PC-9 (cell line): ENCODE measurements around the gene BANP. TPM values are rescaled to one million over a fixed set of nuclear protein-coding genes. Genes with fewer than 3 reads are reported as not detected.

Experiments
- BruUV-seq: library from RNA; stranded (reverse); fragments of 400-500 nt; replicated peaks from 2 replicates; lab custom pipeline; 2021; lab: Mats Ljungman, UMichigan
- CTCF ChIA-PET: fragments of 300-600 bp; sonication (Branson Sonifier 250); formaldehyde crosslinking; loops from one replicate; lab custom pipeline; 2022; ENCODE audit warnings: antibody characterized with exemption; lab: Charles Lee
- POLR2A ChIA-PET: fragments of 300-600 bp; sonication (Branson Sonifier 250); formaldehyde crosslinking; loops from one replicate; lab custom pipeline; 2022; ENCODE audit warnings: antibody characterized with exemption; ENCODE audit not compliant: unreplicated experiment; lab: Charles Lee
- DNase-seq, 2 experiments: peaks; one replicate each; pipeline versions ENCODE4 v3.0.0 to v3.0.0-alpha.2; 2015 to 2022; ENCODE audit warnings: mixed read lengths in 1 of 2
- H2AFZ ChIP-seq: fragments of 200-600 bp; sonication (generic); 2 replicates; pipeline ENCODE4 v1.8.1; 2017; ENCODE audit warnings: antibody characterized with exemption
- H3F3A ChIP-seq: fragments of 200-600 bp; sonication (generic); 2 replicates; pipeline ENCODE4 v1.8.1; 2017; ENCODE audit warnings: antibody characterized with exemption, mild to moderate bottlenecking, low read depth; ENCODE audit not compliant: insufficient read depth
- H3K27ac ChIP-seq: fragments of 200-600 bp; sonication (generic); 2 replicates; pipeline ENCODE4 v1.6.1; 2016; ENCODE audit warnings: mixed run types
- H3K27me3 ChIP-seq: fragments of 200-600 bp; sonication (generic); 2 replicates; pipeline ENCODE4 v1.6.1; 2016; ENCODE audit warnings: low read depth, mixed run types; ENCODE audit not compliant: insufficient read depth
- H3K36me3 ChIP-seq: fragments of 200-600 bp; sonication (generic); 2 replicates; pipeline ENCODE4 v1.6.1; 2016; ENCODE audit warnings: low read depth, mixed run types
- H3K4me1 ChIP-seq: fragments of 200-600 bp; sonication (generic); replicated peaks from 2 replicates; pipeline ENCODE4 v1.6.1; 2016; ENCODE audit warnings: mixed run types; ENCODE audit not compliant: insufficient read depth
- H3K4me2 ChIP-seq: fragments of 200-600 bp; sonication (generic); 2 replicates; pipeline ENCODE4 v1.6.1; 2017; ENCODE audit warnings: mixed run types
- H3K4me3 ChIP-seq: fragments of 200-600 bp; sonication (generic); 2 replicates; pipeline ENCODE4 v1.6.1; 2016; ENCODE audit warnings: mixed run types
- H3K79me2 ChIP-seq: fragments of 200-600 bp; sonication (generic); 2 replicates; pipeline ENCODE4 v1.6.1; 2017; ENCODE audit warnings: low read depth, mixed run types
- H3K9me2 ChIP-seq: fragments of 200-600 bp; sonication (generic); 2 replicates; pipeline ENCODE4 v1.8.1; 2017; ENCODE audit warnings: mild to moderate bottlenecking; ENCODE audit not compliant: insufficient read depth
- H3K9me3 ChIP-seq: fragments of 200-600 bp; sonication (generic); 2 replicates; pipeline ENCODE4 v1.8.1; 2016; ENCODE audit warnings: low read depth; ENCODE audit not compliant: insufficient read depth
- H4K20me1 ChIP-seq: fragments of 200-600 bp; sonication (generic); 2 replicates; pipeline ENCODE4 v1.8.1; 2017; ENCODE audit not compliant: insufficient read depth
- EZH2 ChIP-seq: fragments of 200-600 bp; sonication (generic); IDR thresholded peaks from 2 replicates; pipeline ENCODE4 v1.8.0; 2017; ENCODE audit warnings: antibody characterized with exemption, low read depth
- intact Hi-C: fragments of 100-400 bp; cut with micrococcal nuclease; formaldehyde crosslinking; loops from one replicate; pipeline ENCODE4 v1.10.0; 2022; ENCODE audit not compliant: unreplicated experiment
- total RNA-seq: library from RNA; stranded (reverse); gene quantifications from 2 replicates; pipeline ENCODE4 v1.2.3, GENCODE V29; 2021
- TF ChIP-seq, protein P1 (sequence below): fragments of 200-600 bp; sonication (generic); conservative IDR thresholded peaks from 2 replicates; pipeline ENCODE4 v1.6.1; 2017; ENCODE audit warnings: mixed run types, antibody characterized with exemption, mild to moderate bottlenecking, moderate library complexity

The BANP gene
- total RNA-seq, 1 experiment from 2014 or later, result 73.2 TPM

DNA sequence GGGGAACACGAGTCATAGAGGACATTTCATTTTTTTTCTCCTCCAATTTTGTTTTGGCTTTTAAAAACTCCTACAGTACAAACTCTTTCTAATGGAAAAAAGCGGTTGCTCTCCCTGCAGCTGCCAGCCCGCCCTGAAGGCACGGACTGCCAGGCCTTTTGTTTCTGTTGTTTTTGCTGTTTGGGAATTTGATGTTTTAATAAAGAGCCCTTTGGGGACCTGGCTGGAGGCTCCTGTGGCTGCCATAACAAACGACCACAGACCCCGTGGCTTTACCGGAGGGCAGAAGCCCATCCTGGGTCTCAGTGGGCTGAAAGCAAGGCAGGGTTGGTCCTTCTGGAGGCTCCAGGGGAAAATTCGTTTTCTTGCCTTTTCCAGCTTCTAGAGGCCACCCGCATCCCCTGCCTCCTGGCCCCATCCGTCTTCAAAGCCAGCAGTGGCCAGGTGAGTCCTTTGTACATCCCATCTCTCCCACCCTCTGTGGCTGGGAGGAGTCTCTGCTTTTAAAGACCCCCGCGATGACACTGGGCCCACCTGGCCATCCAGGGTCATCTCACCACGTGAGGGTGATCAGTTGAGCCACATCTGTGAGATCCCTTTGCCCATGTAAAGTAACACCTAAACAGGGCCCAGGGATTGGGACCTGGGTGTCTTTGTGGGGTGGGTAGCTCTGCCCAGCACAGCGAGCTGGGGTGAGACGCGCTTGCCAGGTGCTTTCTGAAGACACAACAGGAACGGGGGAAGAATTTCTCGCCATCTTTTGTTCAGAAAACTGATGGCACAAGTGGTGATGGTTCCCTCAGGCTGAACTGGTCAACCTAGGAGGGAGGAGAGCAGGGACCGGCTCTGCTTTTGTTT is 113.9 kb downstream of the BANP start:
- intact Hi-C loops, result no loop called here
- no peaks in the 10 kb centered on the region for H3K79me2 ChIP-seq
- no peaks in the 10 kb centered on the region for H3K9me2 ChIP-seq
- BruUV-seq, result no TSS peak
- no peaks in the 10 kb centered on the region for H4K20me1 ChIP-seq
- no peaks in the 10 kb centered on the region for H3K4me1 ChIP-seq
- H3K27me3 ChIP-seq, result no peaks in the 10 kb centered on the region
- no peak overlapping the region for H3K4me2 ChIP-seq
- TF ChIP-seq, protein P1, sequence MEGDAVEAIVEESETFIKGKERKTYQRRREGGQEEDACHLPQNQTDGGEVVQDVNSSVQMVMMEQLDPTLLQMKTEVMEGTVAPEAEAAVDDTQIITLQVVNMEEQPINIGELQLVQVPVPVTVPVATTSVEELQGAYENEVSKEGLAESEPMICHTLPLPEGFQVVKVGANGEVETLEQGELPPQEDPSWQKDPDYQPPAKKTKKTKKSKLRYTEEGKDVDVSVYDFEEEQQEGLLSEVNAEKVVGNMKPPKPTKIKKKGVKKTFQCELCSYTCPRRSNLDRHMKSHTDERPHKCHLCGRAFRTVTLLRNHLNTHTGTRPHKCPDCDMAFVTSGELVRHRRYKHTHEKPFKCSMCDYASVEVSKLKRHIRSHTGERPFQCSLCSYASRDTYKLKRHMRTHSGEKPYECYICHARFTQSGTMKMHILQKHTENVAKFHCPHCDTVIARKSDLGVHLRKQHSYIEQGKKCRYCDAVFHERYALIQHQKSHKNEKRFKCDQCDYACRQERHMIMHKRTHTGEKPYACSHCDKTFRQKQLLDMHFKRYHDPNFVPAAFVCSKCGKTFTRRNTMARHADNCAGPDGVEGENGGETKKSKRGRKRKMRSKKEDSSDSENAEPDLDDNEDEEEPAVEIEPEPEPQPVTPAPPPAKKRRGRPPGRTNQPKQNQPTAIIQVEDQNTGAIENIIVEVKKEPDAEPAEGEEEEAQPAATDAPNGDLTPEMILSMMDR, result no peak
- no peak for TF ChIP-seq EZH2
- no peak overlapping the region for H3K27ac ChIP-seq
- DNase-seq, result no peak
- no peaks in the 10 kb centered on the region for H3K36me3 ChIP-seq
- POLR2A ChIA-PET, result no interaction called here
- no peak overlapping the region for H2AFZ ChIP-seq
- no peak overlapping the region for H3K4me3 ChIP-seq
- no peaks in the 10 kb centered on the region for H3F3A ChIP-seq
- CTCF ChIA-PET, result no interaction called here
- no peaks in the 10 kb centered on the region for H3K9me3 ChIP-seq

DNA sequence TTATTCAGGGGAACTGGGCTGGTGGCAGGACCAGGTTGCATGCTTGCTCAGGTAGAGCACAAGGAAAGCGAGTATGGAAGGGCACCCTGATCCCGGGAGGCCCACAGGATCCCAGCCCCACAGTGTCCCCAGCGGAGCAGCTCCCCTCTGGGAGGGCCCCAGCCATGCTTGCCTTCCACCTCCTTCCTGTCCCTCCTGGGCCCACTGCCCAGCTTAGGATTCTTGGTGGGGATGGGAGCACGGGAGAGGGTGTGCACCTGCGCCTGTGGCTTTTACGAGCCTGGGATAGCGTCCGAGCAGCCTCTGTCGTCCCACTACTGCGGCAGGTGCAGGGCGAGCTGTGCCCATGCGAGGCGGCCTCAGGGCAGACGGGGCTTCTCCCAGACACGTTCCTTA is 114.5 kb downstream of the BANP start:
- Histone ChIP-seq H3K4me2 (no peak overlapping the region), H3K4me3 (no peak overlapping the region), H4K20me1 (no peaks in the 10 kb centered on the region), H3K36me3 (no peaks in the 10 kb centered on the region), H3K27me3 (no peaks in the 10 kb centered on the region), H3K79me2 (no peaks in the 10 kb centered on the region), H3K4me1 (no peaks in the 10 kb centered on the region), H2AFZ (no peak overlapping the region), H3F3A (no peaks in the 10 kb centered on the region), H3K27ac (no peak overlapping the region), H3K9me3 (no peaks in the 10 kb centered on the region), H3K9me2 (no peaks in the 10 kb centered on the region)
- intact Hi-C loops, result no loop called here
- DNase-seq, result no peak
- BruUV-seq, result no TSS peak
- POLR2A ChIA-PET, result no interaction called here
- CTCF ChIA-PET, result no interaction called here
- no peak for TF ChIP-seq EZH2
- TF ChIP-seq, protein P1, result no peak

DNA sequence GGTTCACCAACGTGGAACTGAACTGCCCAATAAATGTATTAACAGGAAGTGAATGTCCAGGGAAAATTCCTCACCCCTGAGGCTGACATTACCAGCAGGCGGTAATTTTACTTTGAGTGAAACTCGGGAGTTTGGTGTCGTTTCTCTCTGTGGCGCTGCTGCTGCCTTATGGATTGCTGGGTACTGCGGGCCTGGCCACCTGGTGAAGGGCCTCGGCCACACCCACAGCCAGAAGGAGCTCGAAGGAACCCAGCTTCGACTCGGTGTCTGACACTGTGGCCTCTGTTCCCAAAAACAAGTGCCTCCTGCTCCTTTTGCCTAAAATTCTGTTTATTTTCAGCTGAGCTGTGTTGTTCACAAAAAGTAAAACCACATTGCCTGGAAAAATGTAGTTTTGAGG is 115.0 kb downstream of the BANP start:
- no peak overlapping the region for H2AFZ ChIP-seq
- no TSS peak for BruUV-seq
- no peak for DNase-seq
- intact Hi-C loops, result no loop called here
- H3K4me3 ChIP-seq, result no peak overlapping the region
- no peak overlapping the region for H3K4me2 ChIP-seq
- TF ChIP-seq, protein P1, result no peak
- no peak for TF ChIP-seq EZH2
- no peak overlapping the region for H3K27ac ChIP-seq
- H3K9me2 ChIP-seq, result no peaks in the 10 kb centered on the region
- H3K79me2 ChIP-seq, result no peaks in the 10 kb centered on the region
- CTCF ChIA-PET, result no interaction called here
- no peaks in the 10 kb centered on the region for H3K27me3 ChIP-seq
- no peaks in the 10 kb centered on the region for H3K36me3 ChIP-seq
- H3K4me1 ChIP-seq, result no peaks in the 10 kb centered on the region
- POLR2A ChIA-PET, result no interaction called here
- no peaks in the 10 kb centered on the region for H3K9me3 ChIP-seq
- no peaks in the 10 kb centered on the region for H4K20me1 ChIP-seq
- H3F3A ChIP-seq, result no peaks in the 10 kb centered on the region
